ENCODE results near the gene ARFGEF2.

- no peak for TF ChIP-seq CTCF (IDR thresholded peaks at IDR 0.05)
- no peak for TF ChIP-seq EP300 (IDR thresholded peaks at IDR 0.05)
- no peak for TF ChIP-seq POLR2AphosphoS5 (IDR thresholded peaks at IDR 0.05)
- TF ChIP-seq POLR2A (IDR thresholded peaks at IDR 0.05), result no peak
These were observed 51.3 kb downstream of the ARFGEF2 start for GRCh38 chr20:48972816-48973215.

All from stomach (tissue), 4 donors.